Measurements from ENCODE around the gene RIN3. TPM values are rescaled to one million over a fixed set of nuclear protein-coding genes. Genes with fewer than 3 reads are reported as not detected.

The RIN3 gene
- total and polyA plus RNA-seq, 8 donors, result 13.8 to 54.8 (median 18.0) TPM

DNA sequence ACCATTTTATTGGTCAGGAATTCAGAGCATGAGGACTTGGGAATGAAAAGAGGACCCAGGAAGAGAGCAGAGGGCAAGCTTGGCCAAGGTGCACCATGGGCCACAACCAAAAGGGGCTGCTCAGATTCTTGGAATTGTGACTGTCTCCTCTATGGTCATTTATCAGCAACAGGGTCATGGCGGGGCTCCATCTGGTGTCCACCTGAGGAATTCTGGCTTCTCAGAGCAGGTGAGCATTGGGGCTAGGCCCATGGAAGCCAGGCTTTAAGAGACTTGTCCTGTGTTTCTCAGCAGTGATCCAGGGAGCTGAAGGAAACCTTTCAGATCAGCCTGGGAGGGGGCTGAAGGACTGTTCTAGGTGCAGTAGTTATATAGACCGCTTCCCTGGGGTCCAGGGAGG is 2.6 kb upstream of the RIN3 start:
- TF ChIP-seq, protein P1, sequence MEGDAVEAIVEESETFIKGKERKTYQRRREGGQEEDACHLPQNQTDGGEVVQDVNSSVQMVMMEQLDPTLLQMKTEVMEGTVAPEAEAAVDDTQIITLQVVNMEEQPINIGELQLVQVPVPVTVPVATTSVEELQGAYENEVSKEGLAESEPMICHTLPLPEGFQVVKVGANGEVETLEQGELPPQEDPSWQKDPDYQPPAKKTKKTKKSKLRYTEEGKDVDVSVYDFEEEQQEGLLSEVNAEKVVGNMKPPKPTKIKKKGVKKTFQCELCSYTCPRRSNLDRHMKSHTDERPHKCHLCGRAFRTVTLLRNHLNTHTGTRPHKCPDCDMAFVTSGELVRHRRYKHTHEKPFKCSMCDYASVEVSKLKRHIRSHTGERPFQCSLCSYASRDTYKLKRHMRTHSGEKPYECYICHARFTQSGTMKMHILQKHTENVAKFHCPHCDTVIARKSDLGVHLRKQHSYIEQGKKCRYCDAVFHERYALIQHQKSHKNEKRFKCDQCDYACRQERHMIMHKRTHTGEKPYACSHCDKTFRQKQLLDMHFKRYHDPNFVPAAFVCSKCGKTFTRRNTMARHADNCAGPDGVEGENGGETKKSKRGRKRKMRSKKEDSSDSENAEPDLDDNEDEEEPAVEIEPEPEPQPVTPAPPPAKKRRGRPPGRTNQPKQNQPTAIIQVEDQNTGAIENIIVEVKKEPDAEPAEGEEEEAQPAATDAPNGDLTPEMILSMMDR (IDR thresholded peaks at IDR 0.05), result no peak
- no peak for ATAC-seq
- DNase-seq, result no peak
- Histone ChIP-seq H3K4me3 (no peak overlapping the region), H3K9me3 (no peaks in the 10 kb centered on the region), H3K27ac (peak overlapping the region; percentile 34 to 67), H3K27me3 (peaks cover 0 to 10% of the 10 kb centered on the region in 2 donors), H3K4me1 (peaks cover 21 to 68% of the 10 kb centered on the region in 2 donors), H3K36me3 (no peaks in the 10 kb centered on the region)
- intact Hi-C loops (cut with DNase I), result no loop called here

DNA sequence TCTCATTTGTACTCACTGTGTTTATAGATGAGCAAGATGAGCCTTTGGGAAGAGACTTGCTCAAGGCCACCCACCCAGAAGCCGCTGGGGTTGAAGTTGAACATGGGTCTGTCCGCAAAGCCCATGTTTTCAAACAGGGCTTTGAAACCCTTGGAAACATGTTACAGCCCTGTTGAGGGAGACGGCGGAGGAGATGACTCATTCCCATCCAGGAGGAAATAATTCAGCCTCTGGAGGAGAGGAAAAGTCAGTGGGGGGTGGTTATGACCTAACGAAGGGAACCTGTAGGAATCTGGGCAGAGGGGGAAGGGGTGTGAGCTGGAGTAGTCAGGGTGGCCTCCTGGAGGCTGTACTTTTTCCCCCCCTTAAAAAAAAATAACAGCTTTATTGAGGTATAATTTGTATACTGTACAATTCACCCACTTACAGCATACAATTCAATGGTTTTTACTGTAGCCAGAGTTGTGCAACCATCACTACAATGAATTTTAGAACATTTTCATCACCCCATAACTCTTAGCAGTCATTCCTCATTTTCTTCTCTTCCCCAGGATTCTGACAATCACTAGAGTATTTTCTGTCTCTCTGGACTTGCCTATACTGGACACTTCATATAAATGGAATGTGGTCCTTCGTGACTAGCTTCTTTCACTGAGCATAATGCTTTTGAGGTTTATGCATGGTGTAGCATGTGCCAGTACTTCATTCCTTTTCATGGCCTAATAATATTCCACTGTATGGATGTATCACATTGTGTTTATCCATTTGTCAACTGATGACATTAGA is 1.9 kb upstream of the RIN3 start:
- TF ChIP-seq, protein P1 (IDR thresholded peaks at IDR 0.05), result no peak
- ATAC-seq (peak; percentile 69), DNase-seq (peak in 1 of 4 donors; percentile 70)
- H3K9me3 ChIP-seq, result no peaks in the 10 kb centered on the region
- H3K4me3 ChIP-seq, result no peak overlapping the region
- H3K4me1 ChIP-seq, result peaks cover 21 to 68% of the 10 kb centered on the region in 2 donors
- intact Hi-C loops (cut with DNase I), result no loop called here
- peak overlapping the region; percentile 34 to 67 for H3K27ac ChIP-seq
- H3K36me3 ChIP-seq, result no peaks in the 10 kb centered on the region
- H3K27me3 ChIP-seq, result peaks cover 0 to 10% of the 10 kb centered on the region in 2 donors

DNA sequence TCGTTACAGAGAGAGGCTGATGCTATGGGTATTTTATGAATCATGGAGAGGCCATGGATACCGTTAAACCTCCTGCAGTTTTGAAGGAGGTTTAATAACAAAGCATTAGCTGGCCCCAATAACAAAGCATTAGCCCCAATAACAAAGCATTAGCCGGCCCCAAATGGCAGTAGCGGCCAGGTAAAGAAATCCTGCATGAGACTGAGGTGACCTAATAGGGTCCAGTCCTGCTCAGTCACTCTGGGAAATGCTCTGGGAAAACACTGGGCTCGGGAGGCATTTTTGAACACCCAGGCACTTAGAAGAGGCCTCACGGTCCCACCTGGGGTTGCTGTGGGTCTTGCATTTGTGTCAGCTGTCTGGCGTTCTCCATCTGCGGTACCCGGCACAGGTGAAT is 776 bp upstream of the RIN3 start:
- intact Hi-C loops (cut with DNase I), result no loop called here
- Histone ChIP-seq H3K4me1 (peaks cover 21 to 68% of the 10 kb centered on the region in 2 donors), H3K27ac (peak overlapping the region; percentile 30 to 92), H3K9me3 (no peaks in the 10 kb centered on the region), H3K27me3 (peaks cover 0 to 10% of the 10 kb centered on the region in 2 donors), H3K36me3 (no peaks in the 10 kb centered on the region), H3K4me3 (peak overlapping the region; percentile 74 to 81)
- TF ChIP-seq, protein P1 (IDR thresholded peaks at IDR 0.05), result no peak
- ATAC-seq, result no peak
- no peak for DNase-seq

DNA sequence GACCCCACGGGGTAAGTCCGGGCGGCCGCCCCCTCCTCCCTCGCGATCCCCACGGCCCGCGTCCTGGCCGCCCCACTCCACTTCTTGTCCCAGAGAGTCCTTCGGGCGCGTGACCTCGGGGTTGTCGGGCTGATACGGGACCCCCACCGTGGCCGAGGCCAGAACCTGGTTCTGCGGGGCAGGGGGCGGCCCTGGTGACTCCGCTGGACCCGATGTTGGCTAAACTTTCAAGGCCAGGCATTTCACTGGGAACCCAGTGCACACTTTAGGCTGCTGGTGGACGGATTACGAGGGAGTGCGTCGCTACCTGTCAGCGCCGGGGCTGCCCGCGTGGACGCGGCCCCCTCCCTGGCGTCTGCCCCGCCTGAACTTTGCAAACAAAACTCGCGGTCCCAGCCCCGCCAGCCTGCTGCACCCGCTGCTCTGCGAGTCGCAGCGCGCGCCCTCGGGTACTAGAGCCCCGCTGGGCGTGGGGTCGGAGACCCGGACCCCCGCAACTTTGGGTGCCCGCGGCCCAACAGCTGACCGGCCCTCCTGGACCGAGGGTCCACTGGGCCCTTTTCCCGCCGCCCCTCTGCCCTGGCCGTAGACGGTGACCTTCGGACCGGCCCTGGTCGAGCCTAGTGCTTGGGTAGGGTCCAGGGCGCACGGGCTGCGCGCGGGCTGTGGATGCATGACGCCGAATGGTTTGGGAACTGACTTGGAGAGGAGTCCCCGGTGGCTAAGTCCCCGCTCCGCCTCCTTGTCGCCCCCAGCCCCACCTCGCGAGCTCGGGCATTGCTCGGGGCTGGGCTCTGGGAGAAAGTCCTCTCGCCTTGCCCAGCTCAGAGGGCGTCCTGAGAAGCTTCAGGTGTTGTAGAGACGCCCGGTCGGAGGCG is 624 bp downstream of the RIN3 start:
- Histone ChIP-seq H3K27me3 (peaks cover 0 to 10% of the 10 kb centered on the region in 2 donors), H3K9me3 (no peaks in the 10 kb centered on the region), H3K4me3 (peak overlapping the region; percentile 74 to 81), H3K4me1 (peaks cover 21 to 79% of the 10 kb centered on the region in 2 donors), H3K36me3 (no peaks in the 10 kb centered on the region), H3K27ac (peak overlapping the region; percentile 78 to 92)
- ATAC-seq, result peak; percentile 42
- peak in 2 of 4 donors; percentile 33 to 88 for DNase-seq
- intact Hi-C loops (cut with DNase I), result no loop called here
- TF ChIP-seq, protein P1 (IDR thresholded peaks at IDR 0.05), result no peak
